ENCODE data around the gene BBS9.

Gene BBS9

DNA sequence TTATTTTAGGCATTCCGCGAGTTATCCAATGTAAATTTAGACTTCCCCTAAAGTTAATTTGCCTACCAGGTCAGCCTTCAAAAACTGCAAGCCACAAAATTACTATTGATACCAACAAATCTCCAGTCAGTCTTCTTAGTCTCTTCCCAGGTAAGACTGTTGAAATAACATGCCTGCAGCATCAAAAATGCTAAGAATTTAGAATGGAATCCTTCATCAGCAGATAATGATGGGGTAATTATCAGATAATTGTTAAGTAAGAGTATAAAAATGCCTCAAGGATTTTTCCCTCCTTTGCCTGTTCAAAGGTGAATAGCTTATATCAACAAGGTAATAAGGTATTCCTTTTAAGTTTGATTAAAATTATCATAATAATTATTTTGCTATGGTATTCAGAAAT lies 228.5 kb downstream of the BBS9 start:
- DNase-seq (ENCODE audit: low spot score) = no peak

DNA sequence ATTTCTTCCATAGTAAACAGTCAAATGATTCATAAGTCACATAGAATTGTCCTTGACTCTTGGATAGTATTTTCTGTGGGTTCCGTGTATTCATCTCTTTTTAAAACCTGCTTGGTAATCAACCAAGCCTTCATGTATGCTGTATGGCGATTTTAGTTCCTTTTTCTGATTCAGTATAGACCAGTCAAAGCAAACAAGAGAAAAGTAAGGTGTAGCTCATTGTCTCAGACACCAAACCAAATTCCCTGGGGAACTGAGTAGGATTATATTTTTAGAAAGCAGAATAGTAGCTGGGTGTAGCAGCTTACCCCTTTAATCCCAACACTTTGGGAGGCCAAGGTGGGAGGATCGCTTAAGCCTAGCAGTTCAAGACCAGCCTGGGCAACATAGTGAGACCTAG lies 240.5 kb downstream of the BBS9 start:
- DNase-seq (ENCODE audit: low spot score) = no peak

GRCh38 chr7:33373195-33373594 lies 243.8 kb downstream of the BBS9 start:
- no peak for DNase-seq (ENCODE audit: low spot score)

GRCh38 chr7:33379891-33380525 lies 250.6 kb downstream of the BBS9 start:
- DNase-seq (ENCODE audit: low spot score) = no peak

GRCh38 chr7:33388332-33388731 lies 259.0 kb downstream of the BBS9 start:
- no peak for DNase-seq (ENCODE audit: low spot score)

DNA sequence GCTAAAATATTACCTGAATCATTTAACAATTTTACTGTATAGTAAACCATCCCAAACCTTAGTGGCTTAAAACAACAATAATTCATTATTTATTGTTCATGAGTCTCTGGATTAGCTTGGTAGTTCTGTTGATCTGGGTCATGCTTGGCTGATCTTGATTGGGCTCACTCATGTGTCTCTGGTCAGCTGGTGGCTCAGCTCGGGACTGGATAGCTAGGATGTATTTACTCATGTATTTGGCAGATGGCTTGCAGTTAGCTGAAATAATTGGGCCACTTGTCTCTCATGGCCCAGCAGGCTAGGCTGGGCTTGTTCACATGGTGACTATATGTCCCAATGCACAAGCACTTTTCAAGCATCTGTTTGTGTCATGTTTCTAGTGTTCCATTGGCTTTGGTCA lies 262.8 kb downstream of the BBS9 start:
- DNase-seq (ENCODE audit: low spot score) = no peak

- no peak for DNase-seq (ENCODE audit: low spot score)
Observed at GRCh38 chr7:33393770-33394169, 264.4 kb downstream of the BBS9 start.

DNA sequence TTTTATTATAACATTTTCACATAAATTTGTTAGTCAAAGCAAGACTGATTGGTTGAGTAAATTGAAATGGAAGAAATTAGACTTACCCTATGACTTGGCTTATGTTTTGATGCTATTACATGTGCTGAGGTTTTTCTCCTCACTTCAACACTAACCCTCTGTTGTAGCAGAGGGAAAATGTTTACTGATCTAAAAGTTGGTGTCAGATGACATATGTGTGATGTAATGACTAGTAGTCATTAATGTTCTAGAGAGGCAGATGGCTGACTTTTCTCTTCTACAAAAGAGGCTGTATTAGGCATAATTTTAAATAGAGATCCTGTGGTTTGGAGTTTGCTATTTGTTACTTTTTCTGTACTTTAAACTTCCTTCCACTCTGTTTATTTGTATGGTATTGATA lies 266.0 kb downstream of the BBS9 start:
- DNase-seq (ENCODE audit: low spot score) = no peak

DNA sequence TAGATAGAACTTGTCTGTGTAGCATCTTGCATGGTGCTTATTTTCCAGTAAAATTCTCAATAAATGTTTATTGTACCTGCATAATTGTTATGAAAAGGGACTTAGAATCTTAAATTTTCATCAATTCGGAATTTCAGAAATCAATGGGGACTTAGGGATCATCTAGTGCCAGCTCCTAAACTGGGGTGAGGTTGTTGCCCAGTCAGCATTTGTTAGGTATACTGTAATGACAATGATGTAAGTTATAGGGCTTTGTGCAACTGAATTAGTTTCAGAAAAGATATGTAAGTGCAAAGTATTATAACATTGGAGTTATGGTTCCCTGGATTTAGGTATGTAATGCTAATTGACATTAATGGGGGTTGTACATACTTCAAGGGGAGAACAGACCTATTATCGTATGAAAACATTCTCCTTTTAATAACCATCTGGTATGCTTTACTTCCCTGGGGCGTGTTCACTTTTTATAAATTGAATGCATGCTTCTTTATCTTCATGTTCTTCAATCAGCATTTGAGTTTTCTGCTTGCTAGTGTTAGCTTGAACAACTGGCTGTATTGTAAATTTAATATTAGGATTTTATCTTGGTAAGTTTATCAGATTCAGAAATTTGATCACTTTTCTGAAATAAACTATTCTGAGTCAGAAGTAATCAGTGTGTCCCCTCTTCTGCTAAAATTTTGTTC lies 270.3 kb downstream of the BBS9 start:
- no peak for DNase-seq (ENCODE audit: low spot score)

DNA sequence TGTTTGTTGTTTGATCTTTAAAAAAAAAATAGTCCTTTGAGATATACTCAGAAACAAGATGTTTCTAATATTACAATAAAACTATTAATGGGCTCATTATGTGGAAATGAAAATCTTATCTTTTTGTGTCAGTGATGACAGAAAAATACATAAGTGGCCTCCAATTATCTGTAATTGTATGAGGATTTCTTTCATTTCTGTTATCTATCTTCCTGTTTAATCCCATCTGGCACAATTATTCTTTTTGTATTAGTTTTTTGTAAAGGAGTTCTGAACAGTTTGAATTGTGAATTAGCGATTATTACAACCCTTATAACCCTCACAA lies 270.8 kb downstream of the BBS9 start:
- no peak for DNase-seq (ENCODE audit: low spot score)

- no peak for DNase-seq (ENCODE audit: low spot score)
Observed at GRCh38 chr7:33410266-33410665, 280.9 kb downstream of the BBS9 start.

GRCh38 chr7:33411020-33411419 lies 281.7 kb downstream of the BBS9 start:
- DNase-seq (ENCODE audit: low spot score) = no peak

DNA sequence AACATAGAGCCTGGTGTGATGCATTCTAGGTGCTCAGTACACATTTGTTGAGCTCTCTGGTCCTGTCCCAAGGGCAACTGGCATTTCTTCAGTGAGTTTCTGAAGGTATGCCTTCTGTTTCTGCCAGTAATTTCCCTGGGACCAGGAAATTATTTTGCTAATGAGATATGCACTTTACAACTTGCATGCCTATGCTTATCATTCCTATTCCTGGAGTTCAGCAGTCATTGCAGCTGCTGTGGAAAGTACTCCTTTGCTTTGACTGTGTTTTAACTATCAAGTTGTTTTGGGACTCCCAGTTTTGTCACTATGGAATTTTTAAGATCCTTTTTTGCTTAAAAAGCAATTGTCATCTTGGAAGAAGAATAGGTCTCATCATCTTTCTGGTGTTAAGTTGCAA lies 283.0 kb downstream of the BBS9 start:
- no peak for DNase-seq (ENCODE audit: low spot score)

DNA sequence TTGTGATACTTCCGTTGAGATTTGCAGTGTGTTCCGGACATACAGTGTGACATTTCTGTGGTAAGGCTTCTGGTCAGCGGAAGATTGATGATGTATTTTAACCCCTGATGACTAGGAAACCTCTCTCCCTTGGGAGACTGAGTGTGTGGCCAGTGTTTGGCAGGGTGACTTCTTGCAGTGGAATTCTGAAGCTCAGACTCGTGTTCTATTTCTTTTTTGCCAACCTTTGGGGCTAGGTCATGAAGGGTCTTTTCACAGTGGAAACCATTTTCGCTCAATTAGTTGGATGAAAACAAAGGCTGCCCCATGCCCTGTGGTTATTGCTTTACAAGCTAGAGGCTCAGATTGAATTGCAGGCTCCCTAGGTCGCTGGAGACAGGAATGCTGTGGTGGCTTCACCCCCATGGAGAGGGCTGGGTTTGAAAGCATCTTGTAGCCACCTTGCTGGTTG lies 288.9 kb downstream of the BBS9 start:
- DNase-seq (ENCODE audit: low spot score) = no peak

GRCh38 chr7:33420311-33420940 lies 291.1 kb downstream of the BBS9 start:
- no peak for DNase-seq (ENCODE audit: low spot score)

GRCh38 chr7:33421429-33421828 lies 292.1 kb downstream of the BBS9 start:
- DNase-seq (ENCODE audit: low spot score) = no peak

- DNase-seq (ENCODE audit: low spot score) = no peak
Observed at GRCh38 chr7:33422141-33422540, 292.8 kb downstream of the BBS9 start.

GRCh38 chr7:33422825-33423645 lies 293.7 kb downstream of the BBS9 start:
- DNase-seq (ENCODE audit: low spot score) = no peak

DNA sequence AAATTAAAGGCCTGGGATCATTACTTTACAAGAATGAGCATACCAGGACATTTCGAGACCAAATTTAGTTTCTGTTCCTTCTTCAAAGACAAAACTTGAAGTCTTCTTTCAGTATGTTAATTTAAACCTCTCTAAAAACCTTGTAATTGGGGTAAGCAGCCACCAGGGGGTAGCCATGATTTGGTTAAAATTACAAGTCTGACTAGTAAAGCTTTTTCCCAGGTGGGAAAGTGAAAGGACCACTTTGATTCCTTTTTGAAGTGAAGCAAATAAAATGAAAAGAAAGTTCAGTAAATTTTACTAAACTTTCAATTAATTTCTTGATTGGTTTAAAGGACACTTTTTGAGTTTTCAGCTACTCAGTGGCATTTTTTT lies 294.3 kb downstream of the BBS9 start:
- no peak for DNase-seq (ENCODE audit: low spot score)

- DNase-seq (ENCODE audit: low spot score) = no peak
Observed at GRCh38 chr7:33425395-33425794, 296.0 kb downstream of the BBS9 start.

DNA sequence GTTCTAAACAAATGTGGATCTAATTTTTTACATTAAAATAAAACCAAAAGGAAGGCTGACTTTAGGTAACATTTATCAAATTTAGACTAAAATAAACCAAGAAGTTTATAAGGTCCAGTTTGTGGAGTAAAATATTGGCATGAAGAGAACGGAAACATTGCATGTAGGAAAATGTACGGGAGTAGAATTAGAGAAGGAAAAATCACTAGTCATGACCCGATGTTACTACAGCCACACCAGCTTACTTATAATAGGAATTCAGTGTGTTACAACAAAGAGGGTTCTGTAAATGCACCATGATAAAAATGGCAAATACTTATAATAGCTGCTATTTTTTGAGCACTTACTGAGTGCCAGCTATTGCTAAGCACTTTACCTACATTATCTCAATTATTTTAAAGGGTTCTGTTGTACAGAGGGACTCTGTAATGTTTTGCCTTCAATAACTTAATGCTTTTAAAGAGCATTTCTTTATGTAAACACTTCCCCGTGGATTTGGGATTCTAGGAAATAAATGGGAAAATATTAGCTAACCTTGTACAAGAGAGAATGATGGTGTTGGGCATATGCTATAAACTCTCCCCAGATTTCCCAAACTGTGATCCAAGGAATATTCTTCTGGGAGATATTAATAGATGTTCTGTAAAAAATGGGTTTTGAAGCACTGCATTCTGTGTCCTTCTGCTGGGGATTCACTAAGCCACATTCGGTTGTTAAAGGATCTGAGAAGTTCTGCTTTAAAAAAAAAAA lies 296.7 kb downstream of the BBS9 start:
- DNase-seq (ENCODE audit: low spot score) = no peak

GRCh38 chr7:33428415-33428814 lies 299.1 kb downstream of the BBS9 start:
- no peak for DNase-seq (ENCODE audit: low spot score)

Measured in AG08396 (cell line).